Ovary (tissue), 9 donors: ENCODE data around the gene AMER3. TPM values are rescaled to one million over a fixed set of nuclear protein-coding genes. Genes with fewer than 3 reads are reported as not detected.

Experiments used
- DNase-seq, 5 donors: peaks; one replicate each; pipeline ENCODE4 v3.0.0-alpha.2; 2019 to 2020
- H3K27ac ChIP-seq, 2 donors: fragments of 200-600 bp; one replicate each; pipeline versions ENCODE4 v1.5.1 to v1.8.0; 2019 to 2022
- H3K27me3 ChIP-seq: fragments of 200-600 bp; one replicate; pipeline ENCODE4 v1.8.0; 2022
- H3K36me3 ChIP-seq: fragments of 200-600 bp; sonication (generic); one replicate; pipeline ENCODE4 v1.5.1; 2019
- H3K4me1 ChIP-seq: one replicate; pipeline ENCODE4 v1.8.1; 2013; ENCODE audit warnings: mild to moderate bottlenecking, moderate library complexity; ENCODE audit not compliant: insufficient read depth
- H3K4me3 ChIP-seq: fragments of 200-600 bp; sonication (generic); one replicate; pipeline ENCODE4 v1.5.1; 2017
- H3K9me3 ChIP-seq, 2 donors: fragments of 200-600 bp in 1 of 2; sonication (generic) in 1 of 2; one replicate each; pipeline versions ENCODE4 v1.5.1 to v1.8.1; 2013 to 2019; ENCODE audit warnings: mild to moderate bottlenecking in 1 of 2, moderate library complexity in 1 of 2
- CTCF ChIP-seq, 3 donors: fragments of 450-650 bp in 2 of 3; fragments of 200-600 bp in 1 of 3; IDR thresholded peaks; one replicate each; pipeline versions ENCODE4 v1.5.1 to v1.8.0; 2016 to 2022; ENCODE audit warnings: antibody characterized with exemption in 3 of 3, mild to moderate bottlenecking in 1 of 3
- EP300 ChIP-seq: sonication (generic); formaldehyde crosslinking; IDR thresholded peaks from one replicate; pipeline ENCODE4 v1.6.1; 2017; ENCODE audit warnings: antibody characterized with exemption
- POLR2A ChIP-seq: fragments of 450-650 bp; IDR thresholded peaks from one replicate; pipeline ENCODE4 v1.6.1; 2017; ENCODE audit warnings: antibody characterized with exemption, mild to moderate bottlenecking, moderate library complexity
- WGBS, 3 donors: extraction: QIAGEN DNeasy Blood & Tissue Kit in 1 of 3; methylation state at CpG; one replicate each; pipeline versions ENCODE4 v1.1.5 to v1.1.7; 2013 to 2017; 5-methylcytosine and 5-hydroxymethylcytosine counted together
- intact Hi-C, 4 donors: fragments of 100-400 bp; cut with DNase I; formaldehyde crosslinking; loops; one replicate each; pipeline versions ENCODE4 v1.11.0 to v1.15.1; 2022 to 2023
- polyA plus RNA-seq, 2 donors: library from polyadenylated mRNA; stranded (reverse); fragments of 200-250 nt in 1 of 2; fragments of 350-450 nt in 1 of 2; fragmentation: Illumina TruSeq in 1 of 2; extraction: RNeasy Lipid Tissue Mini Kit (QIAGEN cat#74804) in 1 of 2; gene quantifications; one replicate each; pipeline ENCODE4 v1.2.3, GENCODE V29; 2013 to 2014
- total RNA-seq, 7 donors: library from RNA; depleted of rRNA in 2 of 7; stranded (reverse); fragments of >200 nt in 2 of 7; fragmentation: NEBNext Ultra II Directional in 3 of 7; extraction: Animal tissue kit (Norgen Biotek cat#: 25700) in 3 of 7; gene quantifications; one replicate each; pipeline versions ENCODE4 v1.1.0 to v1.2.4, GENCODE V29; 2016 to 2023
- donor health status: DM: no; HTN: no; CAD: no; lungs with moderate emphysema.
- donor health status: DM: no; HTN: no; CAD: no.
- donor health status: Bipolar disorder and iron deficiency.
- donor health status: DM: yes; HTN: yes; CAD: no.
- donor health status: DM: no; HTN: no; CAD: no.
- donor health status: DM: yes; HTN: yes; CAD: no.

AMER3 gene
- total and polyA plus RNA-seq, 9 donors = not detected

DNA sequence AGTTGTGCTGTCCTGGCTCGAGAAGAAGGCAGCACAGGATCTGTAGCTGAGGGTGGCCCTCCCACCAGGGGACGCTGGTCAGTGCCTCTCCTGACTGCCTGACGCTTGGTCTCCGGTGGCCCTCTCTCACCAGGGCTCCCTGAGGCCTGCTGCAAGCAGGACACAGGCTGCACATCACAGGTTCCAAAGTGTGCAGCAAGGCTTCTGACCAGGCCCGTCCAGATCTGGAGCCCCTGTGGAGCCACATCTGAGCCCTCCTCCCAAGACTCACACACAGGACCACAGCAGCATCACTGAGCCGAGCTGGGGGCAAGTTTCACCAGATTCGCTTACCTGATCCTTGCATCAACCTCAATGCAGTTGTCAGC lies 12.1 kb downstream of the AMER3 start:
- no peaks in the 10 kb centered on the region for H3K9me3 ChIP-seq

GRCh38 chr2:130768191-130768855 lies 13.0 kb downstream of the AMER3 start:
- Histone ChIP-seq H3K4me1 (no peaks in the 10 kb centered on the region), H3K9me3 (no peaks in the 10 kb centered on the region), H3K36me3 (no peaks in the 10 kb centered on the region), H3K4me3 (no peak overlapping the region), H3K27ac (no peak overlapping the region), H3K27me3 (no peaks in the 10 kb centered on the region)
- WGBS, 3 donors = 80 to 85% (median 80%) methylated on average over 13 to 17 of the region's 17 CpGs
- TF ChIP-seq CTCF (IDR thresholded peaks at IDR 0.05) (no peak), EP300 (no peak), POLR2A (no peak)
- DNase-seq = no peak
- intact Hi-C loops = no loop called here

More for the DNA sequence above, 12.1 kb downstream of the AMER3 start:
- H3K36me3 ChIP-seq = no peaks in the 10 kb centered on the region
- TF ChIP-seq EP300 = no peak
- no peak for TF ChIP-seq POLR2A
- no peak for TF ChIP-seq CTCF (IDR thresholded peaks at IDR 0.05)
- H3K4me1 ChIP-seq = no peaks in the 10 kb centered on the region
- H3K27ac ChIP-seq = no peak overlapping the region
- H3K27me3 ChIP-seq = no peaks in the 10 kb centered on the region
- H3K4me3 ChIP-seq = no peak overlapping the region
- DNase-seq = no peak
- intact Hi-C loops = no loop called here
- WGBS, 3 donors = 69 to 73% (median 69%) methylated on average over 7 of the region's 7 CpGs

DNA sequence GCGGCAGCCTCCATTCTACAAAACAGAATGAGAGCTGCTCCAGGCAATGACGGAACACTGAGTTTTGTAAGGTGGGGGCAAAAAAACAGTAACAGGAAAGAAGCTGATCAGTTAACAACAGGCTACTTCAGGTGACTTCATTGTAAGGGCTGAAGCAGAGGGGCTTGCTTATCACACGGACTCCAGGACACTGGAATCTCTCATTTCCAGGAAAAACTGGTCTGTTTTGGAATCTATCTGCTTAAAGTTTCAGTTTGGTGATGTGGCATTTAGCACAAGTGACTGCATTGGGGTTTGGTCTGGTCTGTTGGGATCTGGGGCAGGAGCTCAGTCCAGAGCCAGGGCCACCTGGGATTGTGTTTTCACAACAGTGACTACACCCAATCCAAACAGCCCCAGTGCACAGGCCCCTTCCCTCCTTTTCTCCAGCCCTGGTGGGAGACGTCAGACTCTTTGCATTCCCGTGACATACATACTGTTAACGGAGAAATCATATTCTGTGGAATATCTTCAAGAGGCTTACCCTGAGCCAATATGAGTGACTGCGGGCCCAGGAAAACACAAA lies 14.1 kb downstream of the AMER3 start:
- H3K9me3 ChIP-seq = no peaks in the 10 kb centered on the region
- DNase-seq = no peak
- H3K27ac ChIP-seq = no peak overlapping the region
- TF ChIP-seq EP300 (no peak), POLR2A (no peak), CTCF (IDR thresholded peaks at IDR 0.05) (no peak)
- H3K4me3 ChIP-seq = no peak overlapping the region
- H3K36me3 ChIP-seq = no peaks in the 10 kb centered on the region
- intact Hi-C loops = no loop called here
- no peaks in the 10 kb centered on the region for H3K27me3 ChIP-seq
- H3K4me1 ChIP-seq = no peaks in the 10 kb centered on the region
- WGBS, 3 donors = 47 to 54% (median 49%) methylated on average over 7 of the region's 7 CpGs

- Histone ChIP-seq H3K4me3 (no peak overlapping the region), H3K27me3 (no peaks in the 10 kb centered on the region), H3K36me3 (no peaks in the 10 kb centered on the region), H3K4me1 (no peaks in the 10 kb centered on the region), H3K27ac (no peak overlapping the region), H3K9me3 (no peaks in the 10 kb centered on the region)
- TF ChIP-seq POLR2A (no peak), EP300 (no peak), CTCF (IDR thresholded peaks at IDR 0.05) (no peak)
- intact Hi-C loops = no loop called here
- no peak for DNase-seq
- WGBS, 3 donors = 25 to 38% (median 28%) methylated on average over 4 of the region's 4 CpGs
Measured at GRCh38 chr2:130776550-130776949, 21.2 kb downstream of the AMER3 start.
